ENCODE measurements around the gene LRCH3.

- TF ChIP-seq CTCF (conservative IDR thresholded peaks at IDR 0.05; ENCODE audit: low read depth, low read length) (no peak), EZH2 (IDR thresholded peaks at IDR 0.05; ENCODE audit: low read length, unreplicated experiment) (no peak), EZH2phosphoT487 (IDR thresholded peaks at IDR 0.05; ENCODE audit: borderline replicate concordance, low read length) (no peak)
Measured at GRCh38 chr3:197748597-197749314, 42.3 kb upstream of the LRCH3 start.

All from PC-3 (cell line).